Activated naive CD8-positive, alpha-beta T cell treated with anti-CD3 and anti-CD28 coated beads, Interleukin-2, amount 50 U/mL, for 24 hours (primary cell): ENCODE data around the gene ZDHHC3.

Experiments used
- ATAC-seq: fragments of 150-1000 bp; cut with Tn5 transposase; one replicate; pipeline ENCODE4 v1.10.0; 2021
- DNase-seq: peaks from one replicate; pipeline ENCODE4 v3.0.0; 2021
- H3K27ac Mint-ChIP-seq: one replicate; pipeline ENCODE4 v1.8.0; 2021; ENCODE audit warnings: mild to moderate bottlenecking, mixed read lengths
- H3K27me3 Mint-ChIP-seq: one replicate; pipeline ENCODE4 v1.8.0; 2021; ENCODE audit warnings: mixed read lengths
- H3K36me3 Mint-ChIP-seq: one replicate; pipeline ENCODE4 v1.8.0; 2021; ENCODE audit warnings: low read depth, mixed read lengths
- H3K4me1 Mint-ChIP-seq: one replicate; pipeline ENCODE4 v1.8.0; 2021; ENCODE audit warnings: mixed read lengths
- H3K4me3 Mint-ChIP-seq: one replicate; pipeline ENCODE4 v1.8.0; 2021; ENCODE audit warnings: mild to moderate bottlenecking, moderate library complexity, mixed read lengths
- H3K9me3 Mint-ChIP-seq: one replicate; pipeline ENCODE4 v1.8.0; 2021; ENCODE audit warnings: mixed read lengths

Gene ZDHHC3

DNA sequence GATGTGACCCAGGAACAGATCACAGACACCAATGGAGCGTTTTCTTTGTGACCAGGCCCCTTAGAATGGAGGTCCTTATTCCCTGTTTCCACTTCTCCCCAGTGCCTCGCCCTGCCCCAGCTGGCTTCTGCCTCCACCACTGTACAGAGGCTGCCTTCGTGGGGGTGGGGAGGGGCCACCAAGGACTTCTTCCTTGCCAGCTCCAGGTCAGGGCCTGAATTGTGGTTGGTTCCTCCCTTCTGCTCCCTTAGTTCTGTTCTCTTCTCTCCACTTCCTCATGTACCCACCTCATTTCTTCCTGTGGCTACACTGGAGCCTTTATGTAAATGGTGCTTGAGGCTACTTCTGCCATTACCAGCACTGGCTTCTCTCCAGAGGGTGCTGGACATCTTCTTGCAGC lies 85.1 kb downstream of the ZDHHC3 start:
- ATAC-seq (no peak), DNase-seq (no peak)
- Mint-ChIP-seq H3K9me3 (no peaks in the 10 kb centered on the region), H3K27ac (no peak overlapping the region), H3K4me1 (no peaks in the 10 kb centered on the region), H3K27me3 (peaks cover 4% of the 10 kb centered on the region), H3K36me3 (no peaks in the 10 kb centered on the region), H3K4me3 (no peak overlapping the region)

DNA sequence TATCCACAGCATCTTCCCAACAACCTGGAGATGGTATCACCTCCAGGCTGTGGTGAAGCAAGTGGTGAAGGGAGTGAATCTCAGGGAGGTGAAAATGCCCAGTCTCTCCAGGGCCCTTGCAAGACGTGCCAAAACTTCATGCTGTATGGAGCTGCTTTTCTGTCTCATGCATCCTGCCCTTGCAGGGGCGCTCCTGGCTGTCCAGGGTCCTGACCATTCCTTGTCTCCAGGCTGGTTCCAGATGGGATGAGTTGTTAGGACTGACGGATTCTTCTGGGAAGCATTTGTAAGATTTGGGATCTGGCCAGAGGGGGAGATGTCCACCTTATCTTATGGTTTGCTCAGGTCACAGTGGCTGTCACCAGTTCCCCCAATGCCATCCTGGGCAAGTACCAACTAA lies 85.7 kb downstream of the ZDHHC3 start:
- H3K36me3 Mint-ChIP-seq = no peaks in the 10 kb centered on the region
- peaks cover 7% of the 10 kb centered on the region for H3K27me3 Mint-ChIP-seq
- ATAC-seq (no peak), DNase-seq (no peak)
- H3K27ac Mint-ChIP-seq = no peak overlapping the region
- no peak overlapping the region for H3K4me3 Mint-ChIP-seq
- H3K4me1 Mint-ChIP-seq = peaks cover 4% of the 10 kb centered on the region
- no peaks in the 10 kb centered on the region for H3K9me3 Mint-ChIP-seq

DNA sequence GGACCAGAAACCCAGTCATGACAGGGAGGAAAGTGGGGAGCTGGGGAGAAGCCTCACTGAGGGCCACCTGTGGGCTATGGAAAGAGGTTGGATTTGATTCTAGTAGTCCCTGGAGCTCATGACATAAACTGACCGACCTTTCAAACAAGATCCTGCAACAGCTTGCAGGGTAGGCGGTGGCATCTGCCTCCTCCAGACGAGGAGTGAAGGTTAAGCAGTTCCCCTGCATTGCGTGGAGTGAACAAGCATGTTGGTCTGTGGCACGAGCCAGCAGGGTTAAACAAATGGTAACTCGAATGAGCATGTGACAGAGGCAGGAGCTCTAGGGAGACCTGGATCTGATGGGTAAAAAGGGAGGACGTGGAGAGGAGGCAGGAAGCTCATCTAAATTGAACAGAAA lies 88.9 kb downstream of the ZDHHC3 start:
- Mint-ChIP-seq H3K9me3 (no peaks in the 10 kb centered on the region), H3K4me1 (peaks cover 6% of the 10 kb centered on the region), H3K27ac (no peak overlapping the region), H3K4me3 (no peak overlapping the region), H3K36me3 (no peaks in the 10 kb centered on the region), H3K27me3 (peaks cover 7% of the 10 kb centered on the region)
- no peak for ATAC-seq
- DNase-seq = no peak

DNA sequence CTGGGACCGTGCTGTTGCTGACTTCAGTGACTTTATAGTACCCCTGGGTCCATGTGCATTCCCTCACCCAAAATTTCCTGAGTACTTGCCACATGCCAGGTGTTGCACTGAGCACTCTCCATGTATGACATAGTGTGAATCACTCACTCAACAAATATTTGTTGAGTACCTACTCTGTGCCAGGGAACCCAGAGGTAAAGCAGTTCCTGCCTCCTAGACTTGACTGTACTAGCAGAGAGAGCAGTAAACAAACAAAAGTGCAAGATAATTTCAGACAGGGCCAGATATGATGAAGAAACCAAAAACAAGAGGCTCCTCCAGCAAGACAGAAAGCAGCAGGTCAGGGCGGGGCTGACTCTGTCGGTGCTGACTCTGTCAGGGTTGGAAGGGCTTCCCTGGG lies 89.4 kb downstream of the ZDHHC3 start:
- H3K36me3 Mint-ChIP-seq = no peaks in the 10 kb centered on the region
- H3K9me3 Mint-ChIP-seq = no peaks in the 10 kb centered on the region
- DNase-seq (no peak), ATAC-seq (no peak)
- peaks cover 6% of the 10 kb centered on the region for H3K4me1 Mint-ChIP-seq
- H3K27ac Mint-ChIP-seq = no peak overlapping the region
- H3K27me3 Mint-ChIP-seq = peaks cover 7% of the 10 kb centered on the region
- H3K4me3 Mint-ChIP-seq = no peak overlapping the region

DNA sequence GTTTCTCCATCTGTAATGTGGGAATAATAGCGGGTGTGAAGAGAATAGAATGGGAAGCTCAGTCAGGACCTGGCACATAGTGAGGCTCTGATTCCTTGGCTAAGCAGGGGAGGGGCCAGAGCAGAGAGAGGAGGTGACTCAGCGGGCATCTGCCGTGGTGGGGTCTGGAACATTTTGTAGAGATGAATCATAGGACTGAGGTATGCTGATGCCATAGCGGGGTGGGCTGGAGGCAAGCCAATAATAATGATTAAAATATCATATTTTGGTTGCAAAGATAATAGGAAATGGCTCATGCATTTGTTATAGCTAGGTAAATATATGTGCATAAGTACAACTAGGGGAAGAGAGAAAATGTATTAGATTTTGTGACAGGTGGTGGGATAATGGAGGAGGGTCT lies 90.4 kb downstream of the ZDHHC3 start:
- H3K36me3 Mint-ChIP-seq = no peaks in the 10 kb centered on the region

DNA sequence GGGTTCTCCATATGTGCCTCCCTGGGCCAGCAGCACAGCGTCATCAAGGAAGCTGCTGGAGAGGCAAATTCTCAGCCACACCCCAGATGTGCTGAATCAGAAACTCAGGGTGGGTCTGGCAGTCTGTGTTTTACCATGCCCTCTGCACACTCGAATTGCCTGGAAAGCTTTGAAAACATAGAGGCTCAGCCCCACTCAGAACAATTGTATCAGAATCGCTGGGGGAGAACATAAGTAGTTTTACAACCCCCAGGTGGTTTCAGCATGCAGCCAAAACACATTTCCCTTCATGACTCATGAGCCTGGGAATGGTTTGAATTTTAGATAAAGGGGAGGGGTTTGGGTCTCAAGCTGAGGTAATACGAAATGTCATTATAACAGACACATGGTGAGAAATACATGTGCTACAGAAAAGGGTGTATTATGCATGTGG lies 92.0 kb downstream of the ZDHHC3 start:
- Mint-ChIP-seq H3K9me3 (no peaks in the 10 kb centered on the region), H3K4me1 (peaks cover 6% of the 10 kb centered on the region), H3K4me3 (no peak overlapping the region), H3K27me3 (peaks cover 7% of the 10 kb centered on the region), H3K36me3 (no peaks in the 10 kb centered on the region), H3K27ac (no peak overlapping the region)
- ATAC-seq = no peak
- no peak for DNase-seq

More for the DNA sequence above, 90.4 kb downstream of the ZDHHC3 start:
- Mint-ChIP-seq H3K4me3 (no peak overlapping the region), H3K27ac (no peak overlapping the region), H3K4me1 (peaks cover 6% of the 10 kb centered on the region), H3K9me3 (no peaks in the 10 kb centered on the region), H3K27me3 (peaks cover 7% of the 10 kb centered on the region)
- ATAC-seq (peak; percentile 66), DNase-seq (no peak)

DNA sequence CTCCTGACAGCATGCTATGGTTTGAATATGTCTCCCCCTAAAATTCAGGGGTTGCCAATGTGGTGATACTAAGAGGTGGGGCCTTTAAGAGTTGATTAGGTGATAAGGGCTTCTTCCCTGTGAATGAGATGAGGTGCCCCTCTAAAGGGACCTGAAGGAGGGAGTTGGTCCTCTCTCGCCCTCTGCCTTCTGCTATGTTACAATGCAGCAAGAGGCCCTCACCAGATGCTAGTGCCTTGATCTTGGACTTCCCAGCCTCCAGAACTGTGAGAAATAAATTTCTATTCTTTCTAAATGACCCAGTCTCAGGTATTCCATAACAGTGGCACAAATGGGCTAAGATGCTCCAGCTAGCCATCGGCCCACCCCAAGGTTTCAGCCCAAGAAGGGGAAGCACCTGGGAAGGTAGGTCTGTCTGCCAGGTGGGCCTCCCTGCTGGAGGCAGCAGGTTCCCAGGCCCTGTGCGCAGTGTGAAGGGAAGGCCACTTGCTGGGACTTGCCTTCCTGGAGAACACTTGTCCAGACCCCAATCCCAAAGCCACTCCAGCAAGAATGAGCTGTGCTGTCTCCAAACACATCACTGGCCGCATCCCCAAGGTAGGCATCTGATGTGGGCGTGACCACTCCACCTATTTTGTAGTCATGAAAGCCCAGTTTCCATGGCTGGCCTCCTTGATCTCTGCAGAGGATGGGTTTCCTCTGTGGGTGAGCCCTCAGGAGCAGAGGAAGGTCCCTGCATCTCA lies 92.6 kb downstream of the ZDHHC3 start:
- Mint-ChIP-seq H3K9me3 (no peaks in the 10 kb centered on the region), H3K36me3 (no peaks in the 10 kb centered on the region), H3K27me3 (peaks cover 7% of the 10 kb centered on the region), H3K4me3 (no peak overlapping the region), H3K4me1 (peaks cover 6% of the 10 kb centered on the region), H3K27ac (no peak overlapping the region)
- no peak for ATAC-seq
- DNase-seq = no peak

DNA sequence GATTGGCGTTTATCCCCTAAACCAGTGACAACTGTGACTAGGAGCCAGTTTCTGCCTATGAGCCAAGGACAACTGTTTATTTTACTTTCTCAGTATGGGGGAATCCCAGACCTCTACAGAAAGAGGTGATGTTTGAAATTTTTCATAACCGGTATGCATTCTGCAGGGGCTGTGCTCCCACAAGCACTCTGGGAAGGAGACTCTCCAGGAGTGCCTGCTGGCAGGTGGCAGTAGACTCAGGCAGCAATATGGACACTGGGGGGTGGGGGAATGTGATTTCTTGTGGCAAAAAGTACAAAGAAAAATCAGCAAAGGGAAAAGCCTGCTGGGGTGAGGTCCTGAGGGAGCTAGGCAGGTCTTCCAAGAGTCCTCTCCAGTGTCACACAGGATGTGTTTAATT lies 95.7 kb downstream of the ZDHHC3 start:
- no peaks in the 10 kb centered on the region for H3K9me3 Mint-ChIP-seq
- DNase-seq (no peak), ATAC-seq (no peak)
- H3K36me3 Mint-ChIP-seq = no peaks in the 10 kb centered on the region
- H3K4me3 Mint-ChIP-seq = no peak overlapping the region
- H3K27ac Mint-ChIP-seq = no peak overlapping the region
- H3K4me1 Mint-ChIP-seq = peaks cover 2% of the 10 kb centered on the region
- H3K27me3 Mint-ChIP-seq = no peaks in the 10 kb centered on the region

DNA sequence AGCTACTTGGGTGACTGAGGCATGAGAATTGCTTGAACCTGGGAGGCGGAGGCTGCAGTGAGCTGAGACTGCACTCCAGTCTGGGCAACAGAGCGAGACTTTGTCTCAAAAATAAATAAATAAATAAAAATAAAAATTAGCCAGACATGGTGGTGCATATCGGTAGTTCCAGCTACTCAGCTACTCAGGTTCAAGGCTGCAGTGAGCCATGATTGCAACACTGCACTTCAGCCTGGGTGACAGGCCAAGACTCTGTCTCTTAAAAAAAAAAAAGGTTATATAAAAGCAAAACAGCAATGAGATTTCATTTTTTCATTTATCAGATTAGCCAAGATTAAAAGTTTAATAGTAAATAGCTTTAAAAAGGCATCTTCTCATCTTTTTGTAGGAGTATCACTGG lies 98.6 kb downstream of the ZDHHC3 start:
- no peaks in the 10 kb centered on the region for H3K9me3 Mint-ChIP-seq
- ATAC-seq (no peak), DNase-seq (no peak)
- no peaks in the 10 kb centered on the region for H3K36me3 Mint-ChIP-seq
- H3K27ac Mint-ChIP-seq = no peak overlapping the region
- H3K27me3 Mint-ChIP-seq = no peaks in the 10 kb centered on the region
- H3K4me1 Mint-ChIP-seq = no peaks in the 10 kb centered on the region
- H3K4me3 Mint-ChIP-seq = no peak overlapping the region

DNA sequence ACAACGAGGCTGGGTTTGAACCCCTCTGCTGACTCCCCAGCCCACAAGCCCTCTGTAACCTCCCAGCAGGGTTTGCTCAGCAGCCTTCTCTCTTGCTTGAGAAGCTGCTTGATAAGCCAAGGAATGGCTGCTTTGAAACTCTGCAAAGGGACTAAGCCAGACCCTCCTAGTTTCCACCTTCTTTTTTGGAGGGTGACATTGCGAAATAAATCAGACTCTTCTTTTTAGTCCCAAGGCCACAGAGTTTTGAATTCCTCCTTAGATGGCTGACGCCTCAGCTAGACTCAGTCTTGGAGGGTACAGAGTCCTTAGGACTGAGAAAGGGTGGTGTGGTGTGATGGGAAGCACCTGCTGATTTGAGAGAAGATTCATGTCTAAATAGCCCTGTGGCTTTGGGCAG lies 100.4 kb downstream of the ZDHHC3 start:
- no peaks in the 10 kb centered on the region for H3K9me3 Mint-ChIP-seq
- no peaks in the 10 kb centered on the region for H3K36me3 Mint-ChIP-seq
- ATAC-seq (no peak), DNase-seq (no peak)
- no peak overlapping the region for H3K4me3 Mint-ChIP-seq
- no peak overlapping the region for H3K27ac Mint-ChIP-seq
- no peaks in the 10 kb centered on the region for H3K27me3 Mint-ChIP-seq
- H3K4me1 Mint-ChIP-seq = no peaks in the 10 kb centered on the region
